Upper lobe of right lung (tissue), 1 donor: ENCODE results near the gene TAF4. TPM values are rescaled to one million over a fixed set of nuclear protein-coding genes. Genes with fewer than 3 reads are reported as not detected.

Experiments
- ATAC-seq: fragments of 200-7000 bp; cut with Tn5 transposase; one replicate; pipeline ENCODE4 v1.9.1; 2020; ENCODE audit warnings: mild to moderate bottlenecking, moderate library complexity
- DNase-seq: peaks from one replicate; pipeline ENCODE4 v3.0.0-alpha.2; 2020
- H3K27ac ChIP-seq: fragments of 200-600 bp; one replicate; pipeline ENCODE4 v1.8.0; 2022
- H3K27me3 ChIP-seq: fragments of 200-600 bp; one replicate; pipeline ENCODE4 v1.8.0; 2022; ENCODE audit warnings: mild to moderate bottlenecking
- H3K36me3 ChIP-seq: fragments of 200-600 bp; one replicate; pipeline ENCODE4 v1.8.0; 2022
- H3K4me1 ChIP-seq: fragments of 200-600 bp; one replicate; pipeline ENCODE4 v1.8.0; 2022
- H3K4me3 ChIP-seq: fragments of 200-600 bp; one replicate; pipeline ENCODE4 v1.8.0; 2022; ENCODE audit warnings: mild to moderate bottlenecking
- H3K9me3 ChIP-seq: fragments of 200-600 bp; one replicate; pipeline ENCODE4 v1.8.0; 2022
- CTCF ChIP-seq: fragments of 200-600 bp; IDR thresholded peaks from one replicate; pipeline ENCODE4 v1.8.0; 2022; ENCODE audit warnings: antibody characterized with exemption
- intact Hi-C: fragments of 100-400 bp; cut with DNase I; formaldehyde crosslinking; loops from one replicate; pipeline ENCODE4 v1.11.0; 2022
- total RNA-seq: library from RNA; stranded (reverse); fragmentation: NEBNext Ultra II Directional; extraction: Animal tissue kit (Norgen Biotek cat#: 25700); gene quantifications from one replicate; pipeline ENCODE4 v1.2.1, GENCODE V29; 2021
- donor health status: DM: no; HTN: yes; CAD: no; lungs with severe emphysema.

The TAF4 gene
- total RNA-seq, 1 donor from 2014 or later: 19.6 TPM

- intact Hi-C loops: no loop called here
- Histone ChIP-seq H3K4me1 (no peaks in the 10 kb centered on the region), H3K4me3 (no peak overlapping the region), H3K36me3 (peaks cover 26% of the 10 kb centered on the region), H3K9me3 (no peaks in the 10 kb centered on the region), H3K27me3 (no peaks in the 10 kb centered on the region), H3K27ac (no peak overlapping the region)
- no peak for TF ChIP-seq CTCF
- no peak for ATAC-seq
- DNase-seq: no peak
Observed at GRCh38 chr20:61976644-61977418, 88.8 kb downstream of the TAF4 start.

DNA sequence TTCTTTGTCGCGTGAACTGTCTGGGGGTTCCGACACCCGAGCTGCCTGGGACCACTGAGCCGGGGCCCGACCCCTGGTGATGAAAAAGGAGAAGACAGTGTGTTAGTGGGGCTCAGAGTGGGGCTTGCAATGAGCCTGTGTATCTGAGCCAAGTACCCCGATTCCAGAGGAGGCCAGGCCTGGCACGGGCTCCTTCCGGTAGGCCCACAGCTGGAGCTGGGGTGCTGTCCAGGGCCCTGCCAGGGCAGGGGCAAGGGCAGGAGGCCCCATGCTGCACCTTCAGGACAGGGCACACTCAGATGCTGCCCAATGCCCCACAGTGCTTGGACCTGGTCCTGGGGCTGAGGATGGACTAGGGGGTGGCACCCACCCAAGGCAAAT is 89.4 kb downstream of the TAF4 start:
- no peaks in the 10 kb centered on the region for H3K27me3 ChIP-seq
- DNase-seq: no peak
- H3K4me3 ChIP-seq: no peak overlapping the region
- peak; percentile 17 for ATAC-seq
- no peak for TF ChIP-seq CTCF
- no peaks in the 10 kb centered on the region for H3K9me3 ChIP-seq
- intact Hi-C loops: no loop called here
- H3K4me1 ChIP-seq: no peaks in the 10 kb centered on the region
- peaks cover 26% of the 10 kb centered on the region for H3K36me3 ChIP-seq
- no peak overlapping the region for H3K27ac ChIP-seq

GRCh38 chr20:61975407-61976129 is 90.1 kb downstream of the TAF4 start:
- no peak overlapping the region for H3K27ac ChIP-seq
- intact Hi-C loops: no loop called here

GRCh38 chr20:61974357-61974665 is 91.4 kb downstream of the TAF4 start:
- intact Hi-C loops: no loop called here
- H3K27ac ChIP-seq: no peak overlapping the region
- no peak overlapping the region for H3K4me3 ChIP-seq
- peaks cover 26% of the 10 kb centered on the region for H3K36me3 ChIP-seq
- no peaks in the 10 kb centered on the region for H3K27me3 ChIP-seq
- no peaks in the 10 kb centered on the region for H3K4me1 ChIP-seq
- ATAC-seq (no peak), DNase-seq (no peak)
- no peaks in the 10 kb centered on the region for H3K9me3 ChIP-seq
- no peak for TF ChIP-seq CTCF

More at GRCh38 chr20:61975407-61976129, 90.1 kb downstream of the TAF4 start:
- no peaks in the 10 kb centered on the region for H3K4me1 ChIP-seq
- no peak for TF ChIP-seq CTCF
- DNase-seq (no peak), ATAC-seq (no peak)
- H3K36me3 ChIP-seq: peaks cover 26% of the 10 kb centered on the region
- no peak overlapping the region for H3K4me3 ChIP-seq
- no peaks in the 10 kb centered on the region for H3K9me3 ChIP-seq
- no peaks in the 10 kb centered on the region for H3K27me3 ChIP-seq

GRCh38 chr20:61973515-61974356 is 91.9 kb downstream of the TAF4 start:
- ATAC-seq: no peak

More at GRCh38 chr20:61973515-61974356, 91.9 kb downstream of the TAF4 start:
- intact Hi-C loops: no loop called here
- Histone ChIP-seq H3K36me3 (peaks cover 26% of the 10 kb centered on the region), H3K4me3 (no peak overlapping the region), H3K4me1 (no peaks in the 10 kb centered on the region), H3K27me3 (no peaks in the 10 kb centered on the region), H3K9me3 (no peaks in the 10 kb centered on the region), H3K27ac (no peak overlapping the region)
- DNase-seq: no peak
- no peak for TF ChIP-seq CTCF
